ENCODE data around the gene IGDCC3. TPM values are rescaled to one million over a fixed set of nuclear protein-coding genes. Genes with fewer than 3 reads are reported as not detected.

IGDCC3 gene
- total and polyA plus RNA-seq, 2 of the 8 experiments (the other 6 are each of a cell fraction or from before 2014, with no cell fraction given) = 26.8 to 45.7 TPM

- TF ChIP-seq POLR2A (IDR thresholded peaks at IDR 0.05; ENCODE audit: control extremely low read depth in 1 of 2, low read depth in 2 of 2, low read length in 2 of 2) (no peak), BCL11A (IDR thresholded peaks at IDR 0.05; ENCODE audit: low read depth in 2 of 2, low read length in 2 of 2) (no peak), RFX5 (IDR thresholded peaks at IDR 0.05; ENCODE audit: borderline replicate concordance, low read depth, low read length) (no peak), SRF (IDR thresholded peaks at IDR 0.05; ENCODE audit: low read depth, low read length) (no peak), BRCA1 (IDR thresholded peaks at IDR 0.05; ENCODE audit: low read depth, low read length) (no peak)
These were observed 48.5 kb upstream of the IGDCC3 start (continued) for GRCh38 chr15:65426216-65426853.

All from H1 (cell line).